ENCODE results near the gene TPST1.
"Not testable (repeated sequence)": the region's sequence is repeated elsewhere in the genome, so short reads cannot be mapped to it uniquely, and the experiment has no call there.

The TPST1 gene

GRCh38 chr7:66169616-66170015 is 35.5 kb upstream of the TPST1 start:
- H3K4me3 ChIP-seq (ENCODE audit: low read length), result no peak overlapping the region
- TF ChIP-seq CTCF (IDR thresholded peaks at IDR 0.05; ENCODE audit: insufficient read depth, low read depth, low read length, missing control alignments), result no peak
- peak; percentile 87 for DNase-seq (ENCODE audit: low read depth)

GRCh38 chr7:66170309-66171231 is 34.6 kb upstream of the TPST1 start:
- H3K4me3 ChIP-seq (ENCODE audit: low read length), result no peak overlapping the region
- TF ChIP-seq CTCF (IDR thresholded peaks at IDR 0.05; ENCODE audit: insufficient read depth, low read depth, low read length, missing control alignments), result no peak
- DNase-seq (ENCODE audit: low read depth), result no peak

- not testable (repeated sequence) for DNase-seq (ENCODE audit: low read depth); H3K4me3 ChIP-seq (ENCODE audit: low read length)
Measured at GRCh38 chr7:66172536-66173401, 32.4 kb upstream of the TPST1 start.

GRCh38 chr7:66173856-66174255 is 31.3 kb upstream of the TPST1 start:
- no peak overlapping the region for H3K4me3 ChIP-seq (ENCODE audit: low read length)
- DNase-seq (ENCODE audit: low read depth), result no peak
- TF ChIP-seq CTCF (IDR thresholded peaks at IDR 0.05; ENCODE audit: insufficient read depth, low read depth, low read length, missing control alignments), result no peak

- not testable (repeated sequence) for DNase-seq (ENCODE audit: low read depth)
Measured at GRCh38 chr7:66175006-66175405, 30.1 kb upstream of the TPST1 start.

GRCh38 chr7:66176914-66177313 is 28.2 kb upstream of the TPST1 start:
- H3K4me3 ChIP-seq (ENCODE audit: low read length), result no peak overlapping the region
- no peak for TF ChIP-seq CTCF (IDR thresholded peaks at IDR 0.05; ENCODE audit: insufficient read depth, low read depth, low read length, missing control alignments)
- no peak for DNase-seq (ENCODE audit: low read depth)

More at GRCh38 chr7:66175006-66175405, 30.1 kb upstream of the TPST1 start:
- not testable (repeated sequence) for H3K4me3 ChIP-seq (ENCODE audit: low read length)

GRCh38 chr7:66178258-66178657 is 26.9 kb upstream of the TPST1 start:
- no peak overlapping the region for H3K4me3 ChIP-seq (ENCODE audit: low read length)
- no peak for TF ChIP-seq CTCF (IDR thresholded peaks at IDR 0.05; ENCODE audit: insufficient read depth, low read depth, low read length, missing control alignments)
- DNase-seq (ENCODE audit: low read depth), result no peak

Measured in epithelial cell of esophagus (primary cell).